Left ventricle myocardium inferior (tissue), 1 donor: Measurements from ENCODE around the gene POU6F1. TPM values are rescaled to one million over a fixed set of nuclear protein-coding genes. Genes with fewer than 3 reads are reported as not detected.

Source experiments
- DNase-seq: peaks from one replicate; pipeline ENCODE4 v3.0.0-alpha.2; 2020
- H3K27ac ChIP-seq: fragments of 200-600 bp; replicated peaks from 2 replicates; pipeline ENCODE4 v1.8.0; 2021
- H3K27me3 ChIP-seq: fragments of 200-600 bp; 2 replicates; pipeline ENCODE4 v1.8.0; 2021; ENCODE audit warnings: low read depth
- H3K36me3 ChIP-seq: fragments of 200-600 bp; 2 replicates; pipeline ENCODE4 v1.8.0; 2021
- H3K4me1 ChIP-seq: fragments of 200-600 bp; 2 replicates; pipeline ENCODE4 v1.8.0; 2021
- H3K4me3 ChIP-seq: fragments of 200-600 bp; 2 replicates; pipeline ENCODE4 v1.8.0; 2021; ENCODE audit warnings: mild to moderate bottlenecking, moderate library complexity
- H3K9me3 ChIP-seq: fragments of 200-600 bp; replicated peaks from 2 replicates; pipeline ENCODE4 v1.8.0; 2021
- intact Hi-C: fragments of 100-400 bp; cut with micrococcal nuclease; formaldehyde crosslinking; loops from one replicate; pipeline ENCODE4 v1.11.0; 2022
- total RNA-seq: library from RNA; stranded (reverse); fragmentation: NEBNext Ultra II Directional; extraction: Animal tissue kit (Norgen Biotek cat#: 25700); gene quantifications from one replicate; pipeline ENCODE4 v1.2.1, GENCODE V29; 2021
- TF ChIP-seq, protein P1 (sequence below): fragments of 200-600 bp; IDR thresholded peaks from 2 replicates; pipeline ENCODE4 v1.8.0; 2021; ENCODE audit warnings: antibody characterized with exemption, mild to moderate bottlenecking, borderline replicate concordance
- donor health status: DM: no; HTN: yes; CAD: no; lungs with severe emphysema.

Gene POU6F1
- total RNA-seq, 1 donor from 2014 or later: 9.9 TPM

DNA sequence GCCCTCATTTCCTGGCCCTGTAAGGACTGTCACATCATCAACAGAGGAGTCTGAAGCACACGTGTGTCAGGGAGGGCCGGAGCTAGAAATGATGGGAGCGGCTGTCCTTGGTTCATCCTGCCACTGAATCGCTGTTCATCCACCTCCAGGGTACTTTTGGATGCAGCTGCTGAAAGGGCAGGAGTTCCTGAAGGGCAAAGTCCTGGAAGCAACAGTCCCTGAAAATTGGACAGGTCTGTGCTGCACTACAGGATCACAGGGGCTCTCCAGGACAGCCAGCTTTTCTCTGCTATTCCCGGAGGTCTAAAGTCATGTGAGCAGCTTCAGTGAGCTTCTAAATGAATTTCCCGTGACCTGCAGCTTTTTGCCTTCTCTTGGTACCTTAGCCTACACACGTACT, 17.7 kb downstream of the POU6F1 start:
- intact Hi-C loops: no loop called here
- TF ChIP-seq, protein P1, sequence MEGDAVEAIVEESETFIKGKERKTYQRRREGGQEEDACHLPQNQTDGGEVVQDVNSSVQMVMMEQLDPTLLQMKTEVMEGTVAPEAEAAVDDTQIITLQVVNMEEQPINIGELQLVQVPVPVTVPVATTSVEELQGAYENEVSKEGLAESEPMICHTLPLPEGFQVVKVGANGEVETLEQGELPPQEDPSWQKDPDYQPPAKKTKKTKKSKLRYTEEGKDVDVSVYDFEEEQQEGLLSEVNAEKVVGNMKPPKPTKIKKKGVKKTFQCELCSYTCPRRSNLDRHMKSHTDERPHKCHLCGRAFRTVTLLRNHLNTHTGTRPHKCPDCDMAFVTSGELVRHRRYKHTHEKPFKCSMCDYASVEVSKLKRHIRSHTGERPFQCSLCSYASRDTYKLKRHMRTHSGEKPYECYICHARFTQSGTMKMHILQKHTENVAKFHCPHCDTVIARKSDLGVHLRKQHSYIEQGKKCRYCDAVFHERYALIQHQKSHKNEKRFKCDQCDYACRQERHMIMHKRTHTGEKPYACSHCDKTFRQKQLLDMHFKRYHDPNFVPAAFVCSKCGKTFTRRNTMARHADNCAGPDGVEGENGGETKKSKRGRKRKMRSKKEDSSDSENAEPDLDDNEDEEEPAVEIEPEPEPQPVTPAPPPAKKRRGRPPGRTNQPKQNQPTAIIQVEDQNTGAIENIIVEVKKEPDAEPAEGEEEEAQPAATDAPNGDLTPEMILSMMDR: no peak

DNA sequence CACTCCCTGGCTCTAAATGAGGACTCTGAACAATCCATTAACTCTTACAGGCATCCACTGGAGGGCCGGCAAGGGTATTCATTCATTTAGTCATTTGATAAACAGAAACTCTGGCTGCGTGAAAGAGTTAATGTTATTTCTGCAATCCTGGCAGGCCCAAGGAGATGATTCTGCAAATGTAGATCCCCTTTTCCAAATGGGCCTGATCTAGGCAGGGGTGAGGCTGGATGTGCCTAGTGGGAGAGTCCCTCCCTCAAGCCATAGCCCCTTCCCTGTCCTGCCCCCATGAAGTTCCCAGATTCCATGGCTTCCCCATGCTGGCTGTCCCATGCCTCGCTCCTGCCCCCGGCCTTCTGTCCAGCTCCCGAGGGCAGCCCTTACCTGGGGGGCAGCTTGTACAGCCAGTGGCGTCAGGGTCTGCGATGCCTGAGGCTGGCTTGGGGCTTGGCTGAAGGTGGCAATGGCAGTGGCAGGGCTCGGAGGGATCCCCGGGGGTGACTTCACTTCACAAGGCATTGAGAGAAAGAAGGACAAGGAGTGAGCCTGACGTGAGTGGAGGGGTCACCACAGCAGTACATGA, 18.4 kb downstream of the POU6F1 start:
- intact Hi-C loops: no loop called here
- Histone ChIP-seq H3K27ac (no peak overlapping the region), H3K4me3 (no peak overlapping the region), H3K4me1 (no peaks in the 10 kb centered on the region), H3K36me3 (peaks cover 15% of the 10 kb centered on the region), H3K27me3 (no peaks in the 10 kb centered on the region), H3K9me3 (no peaks in the 10 kb centered on the region)
- TF ChIP-seq, protein P1: no peak
- no peak for DNase-seq

More for the DNA sequence above, 17.7 kb downstream of the POU6F1 start:
- H3K4me1 ChIP-seq: no peaks in the 10 kb centered on the region
- H3K36me3 ChIP-seq: peaks cover 15% of the 10 kb centered on the region
- H3K9me3 ChIP-seq: no peaks in the 10 kb centered on the region
- DNase-seq: no peak
- no peak overlapping the region for H3K27ac ChIP-seq
- H3K27me3 ChIP-seq: no peaks in the 10 kb centered on the region
- H3K4me3 ChIP-seq: no peak overlapping the region

DNA sequence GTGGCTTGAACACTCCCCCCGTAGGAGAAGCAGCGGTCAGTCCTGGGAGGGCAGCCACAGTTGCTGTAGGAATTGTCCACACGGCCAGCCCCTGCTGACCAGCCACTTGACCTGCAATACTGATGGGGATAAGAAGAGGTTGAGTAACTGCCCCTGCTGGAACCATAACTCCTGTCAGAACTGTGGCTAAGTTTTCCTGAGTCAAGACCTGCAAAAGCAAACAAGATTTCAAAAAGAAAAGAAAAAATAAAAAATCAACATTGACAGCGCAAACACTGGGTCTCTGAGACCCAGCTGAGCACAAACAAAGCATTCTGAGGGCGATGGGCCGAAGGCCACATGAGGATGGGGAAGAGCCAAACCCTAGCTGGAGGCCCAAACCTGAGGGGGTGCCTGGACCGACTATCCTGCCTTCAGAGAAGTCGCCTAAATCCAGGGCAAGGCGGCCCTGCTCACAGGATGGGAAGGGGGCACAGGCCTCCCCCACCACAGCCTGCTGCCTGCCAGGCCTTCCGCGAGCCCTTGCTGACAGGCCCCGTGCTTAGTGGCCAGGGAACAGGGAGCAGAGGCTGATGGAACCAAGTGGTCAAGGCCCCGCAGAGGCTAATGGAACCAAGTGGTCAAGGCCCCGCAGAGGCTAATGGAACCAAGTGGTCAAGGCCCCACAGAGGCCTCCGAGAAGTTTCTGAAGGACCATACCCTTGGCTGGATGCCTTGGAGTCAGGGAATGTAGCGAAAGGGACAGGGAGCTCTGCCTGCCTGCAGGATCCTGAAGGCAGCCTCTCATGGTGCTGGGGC, 19.1 kb downstream of the POU6F1 start:
- no peak for DNase-seq
- intact Hi-C loops: no loop called here
- Histone ChIP-seq H3K4me1 (no peaks in the 10 kb centered on the region), H3K27ac (no peak overlapping the region), H3K9me3 (no peaks in the 10 kb centered on the region), H3K4me3 (no peak overlapping the region), H3K36me3 (peaks cover 9% of the 10 kb centered on the region), H3K27me3 (no peaks in the 10 kb centered on the region)
- TF ChIP-seq, protein P1: no peak

DNA sequence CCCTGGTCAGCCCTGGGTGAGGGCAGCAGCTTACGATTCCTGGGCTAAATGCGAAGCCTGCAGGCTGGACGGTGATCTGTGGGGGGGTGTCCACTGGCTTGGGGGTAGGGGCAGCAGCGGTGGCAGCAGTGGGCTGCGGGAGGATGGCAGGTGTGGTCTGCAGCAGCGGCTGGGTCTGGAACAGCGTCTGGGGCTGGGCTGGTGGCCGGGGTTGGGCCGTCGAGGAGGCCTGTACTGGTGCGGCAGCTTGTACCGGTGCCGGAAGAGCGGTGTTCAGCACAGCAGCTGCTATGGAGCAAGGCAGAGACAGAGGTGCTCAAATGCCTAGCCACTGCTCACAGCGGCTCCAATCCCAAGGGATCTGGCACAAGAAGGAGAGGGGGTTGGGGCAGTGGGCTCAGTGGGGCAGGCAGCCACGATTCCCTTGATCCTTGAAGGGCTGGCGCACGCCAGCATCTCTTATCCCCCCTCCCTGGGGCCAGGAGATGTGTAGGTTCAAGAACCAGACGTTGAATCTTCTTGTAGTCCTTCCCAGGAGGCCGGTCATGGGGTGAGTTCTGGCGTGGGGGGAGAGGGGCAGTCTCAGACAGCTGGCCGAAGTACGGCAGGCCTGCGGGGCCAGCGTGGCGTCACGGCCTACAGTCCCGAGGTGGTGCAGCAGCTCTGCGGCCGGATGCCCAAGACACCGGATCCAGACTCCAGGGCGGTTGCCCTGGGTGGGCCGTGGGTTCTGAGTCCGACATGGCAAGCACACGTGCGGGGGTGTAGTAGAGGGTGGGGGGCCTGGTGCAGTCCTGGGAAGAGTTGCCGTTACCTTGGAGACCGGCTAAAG, 19.9 kb downstream of the POU6F1 start:
- Histone ChIP-seq H3K4me3 (no peak overlapping the region), H3K4me1 (no peaks in the 10 kb centered on the region), H3K9me3 (no peaks in the 10 kb centered on the region), H3K36me3 (peaks cover 7% of the 10 kb centered on the region), H3K27ac (no peak overlapping the region), H3K27me3 (no peaks in the 10 kb centered on the region)
- DNase-seq: no peak
- TF ChIP-seq, protein P1: no peak
- intact Hi-C loops: no loop called here

DNA sequence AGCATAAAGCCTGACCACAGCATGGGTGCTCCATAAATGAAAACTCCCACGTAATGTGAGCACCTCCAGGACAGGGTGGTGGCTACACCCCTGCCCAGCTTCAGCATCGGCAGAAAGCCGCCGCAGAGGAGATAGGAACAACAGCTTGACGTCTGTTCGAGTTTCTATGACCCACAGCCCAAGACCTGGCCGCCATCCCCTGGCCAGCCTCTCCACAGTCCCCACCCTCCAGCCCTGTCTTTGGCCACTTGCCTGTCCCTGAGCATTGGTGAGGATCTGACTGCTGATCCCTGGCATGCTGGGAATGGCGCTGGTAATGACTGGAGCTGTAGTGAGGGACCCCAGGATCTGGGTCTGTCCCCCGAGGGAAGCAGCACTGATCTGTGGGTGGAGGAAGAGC, 21.3 kb downstream of the POU6F1 start:
- H3K9me3 ChIP-seq: no peaks in the 10 kb centered on the region
- H3K4me3 ChIP-seq: no peak overlapping the region
- H3K27me3 ChIP-seq: no peaks in the 10 kb centered on the region
- H3K4me1 ChIP-seq: no peaks in the 10 kb centered on the region
- no peak overlapping the region for H3K27ac ChIP-seq
- TF ChIP-seq, protein P1: no peak
- no peak for DNase-seq
- intact Hi-C loops: no loop called here
- peaks cover 15% of the 10 kb centered on the region for H3K36me3 ChIP-seq
